ENCODE measurements around the gene MYCBP2.

- TF ChIP-seq CTCF (conservative IDR thresholded peaks at IDR 0.05 in 1 of 2, IDR thresholded peaks at IDR 0.05 in 1 of 2; ENCODE audit: extremely low read depth in 1 of 2, insufficient read depth in 1 of 2, low read depth in 1 of 2, low read length in 2 of 2), result no peak
- TF ChIP-seq EZH2 (IDR thresholded peaks at IDR 0.05; ENCODE audit: borderline replicate concordance, low read length), result no peak
These were observed 297.5 kb downstream of the MYCBP2 start for GRCh38 chr13:77029436-77029835.
